ENCODE data around the gene CDH5.

Gene CDH5

DNA sequence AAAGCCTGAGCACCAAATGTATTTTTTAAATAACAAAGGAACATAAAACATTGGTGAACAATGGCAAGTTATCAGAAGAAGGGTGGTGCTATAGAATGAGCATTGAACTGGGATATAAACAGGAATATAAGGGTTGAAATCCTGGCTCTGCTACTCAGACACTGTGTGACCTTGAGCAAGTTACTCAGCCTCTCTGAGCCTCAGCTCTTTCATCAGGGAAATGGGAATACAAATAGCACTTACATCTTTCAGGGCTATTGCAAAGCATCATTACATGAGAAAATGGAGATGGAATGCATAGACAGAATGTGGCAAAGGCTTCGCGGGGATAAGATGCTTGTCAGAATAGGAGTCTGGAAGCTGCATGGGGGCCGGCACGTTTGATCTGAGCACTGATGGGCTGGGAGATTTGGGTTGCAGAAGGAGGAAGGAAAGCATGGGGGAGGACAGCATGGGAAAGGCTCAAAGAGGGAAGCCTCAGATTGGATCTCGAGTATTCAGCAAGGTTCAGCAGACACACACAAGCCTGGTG is 4.8 kb upstream of the CDH5 start:
- no peaks in the 10 kb centered on the region for H3K9me2 ChIP-seq (replicated peaks; ENCODE audit: insufficient read depth, low read length)
- H4K20me1 ChIP-seq (ENCODE audit: low read depth, low read length), result no peaks in the 10 kb centered on the region
- no peaks in the 10 kb centered on the region for H3K36me3 ChIP-seq (ENCODE audit: low read length)
- no peaks in the 10 kb centered on the region for H3K27me3 ChIP-seq (ENCODE audit: low read length)
- H3K79me2 ChIP-seq (ENCODE audit: insufficient read depth, low read length), result no peaks in the 10 kb centered on the region
- H3F3A ChIP-seq (ENCODE audit: insufficient read depth), result no peaks in the 10 kb centered on the region
- TF ChIP-seq, protein P1, sequence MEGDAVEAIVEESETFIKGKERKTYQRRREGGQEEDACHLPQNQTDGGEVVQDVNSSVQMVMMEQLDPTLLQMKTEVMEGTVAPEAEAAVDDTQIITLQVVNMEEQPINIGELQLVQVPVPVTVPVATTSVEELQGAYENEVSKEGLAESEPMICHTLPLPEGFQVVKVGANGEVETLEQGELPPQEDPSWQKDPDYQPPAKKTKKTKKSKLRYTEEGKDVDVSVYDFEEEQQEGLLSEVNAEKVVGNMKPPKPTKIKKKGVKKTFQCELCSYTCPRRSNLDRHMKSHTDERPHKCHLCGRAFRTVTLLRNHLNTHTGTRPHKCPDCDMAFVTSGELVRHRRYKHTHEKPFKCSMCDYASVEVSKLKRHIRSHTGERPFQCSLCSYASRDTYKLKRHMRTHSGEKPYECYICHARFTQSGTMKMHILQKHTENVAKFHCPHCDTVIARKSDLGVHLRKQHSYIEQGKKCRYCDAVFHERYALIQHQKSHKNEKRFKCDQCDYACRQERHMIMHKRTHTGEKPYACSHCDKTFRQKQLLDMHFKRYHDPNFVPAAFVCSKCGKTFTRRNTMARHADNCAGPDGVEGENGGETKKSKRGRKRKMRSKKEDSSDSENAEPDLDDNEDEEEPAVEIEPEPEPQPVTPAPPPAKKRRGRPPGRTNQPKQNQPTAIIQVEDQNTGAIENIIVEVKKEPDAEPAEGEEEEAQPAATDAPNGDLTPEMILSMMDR (IDR thresholded peaks at IDR 0.05; ENCODE audit: insufficient read depth, low read length, poor library complexity, severe bottlenecking), result no peak
- no peak for TF ChIP-seq EZH2phosphoT487 (conservative IDR thresholded peaks at IDR 0.05; ENCODE audit: low read length)
- H3K9ac ChIP-seq (ENCODE audit: low read length), result no peak overlapping the region
- no peak overlapping the region for H3K27ac ChIP-seq (ENCODE audit: low read depth, low read length)
- no peak overlapping the region for H3K4me3 ChIP-seq (ENCODE audit: insufficient read depth, low read length, poor library complexity, severe bottlenecking)
- H2AFZ ChIP-seq (ENCODE audit: low read depth, low read length, severe bottlenecking), result no peak overlapping the region
- H3K9me3 ChIP-seq (ENCODE audit: insufficient read depth, low read length), result no peaks in the 10 kb centered on the region
- H3K4me2 ChIP-seq (ENCODE audit: low read depth, low read length, poor library complexity, severe bottlenecking), result no peak overlapping the region

GRCh38 chr16:66363211-66363777 is 3.2 kb upstream of the CDH5 start:
- TF ChIP-seq, protein P1 (IDR thresholded peaks at IDR 0.05; ENCODE audit: insufficient read depth, low read length, poor library complexity, severe bottlenecking), result no peak
- TF ChIP-seq EZH2phosphoT487 (conservative IDR thresholded peaks at IDR 0.05; ENCODE audit: low read length), result no peak

GRCh38 chr16:66364117-66364958 is 2.2 kb upstream of the CDH5 start:
- no peak overlapping the region for H3K27ac ChIP-seq (ENCODE audit: low read depth, low read length)
- no peaks in the 10 kb centered on the region for H3K79me2 ChIP-seq (ENCODE audit: insufficient read depth, low read length)
- no peak overlapping the region for H2AFZ ChIP-seq (ENCODE audit: low read depth, low read length, severe bottlenecking)
- no peaks in the 10 kb centered on the region for H4K20me1 ChIP-seq (ENCODE audit: low read depth, low read length)
- H3K9me2 ChIP-seq (replicated peaks; ENCODE audit: insufficient read depth, low read length), result no peaks in the 10 kb centered on the region
- H3K4me3 ChIP-seq (ENCODE audit: insufficient read depth, low read length, poor library complexity, severe bottlenecking), result no peak overlapping the region
- TF ChIP-seq EZH2phosphoT487 (conservative IDR thresholded peaks at IDR 0.05; ENCODE audit: low read length), result no peak
- TF ChIP-seq, protein P1 (IDR thresholded peaks at IDR 0.05; ENCODE audit: insufficient read depth, low read length, poor library complexity, severe bottlenecking), result no peak
- no peaks in the 10 kb centered on the region for H3K9me3 ChIP-seq (ENCODE audit: insufficient read depth, low read length)
- H3F3A ChIP-seq (ENCODE audit: insufficient read depth), result no peaks in the 10 kb centered on the region
- no peaks in the 10 kb centered on the region for H3K27me3 ChIP-seq (ENCODE audit: low read length)
- no peak overlapping the region for H3K9ac ChIP-seq (ENCODE audit: low read length)
- H3K4me2 ChIP-seq (ENCODE audit: low read depth, low read length, poor library complexity, severe bottlenecking), result no peak overlapping the region
- H3K36me3 ChIP-seq (ENCODE audit: low read length), result no peaks in the 10 kb centered on the region

More at GRCh38 chr16:66363211-66363777, 3.2 kb upstream of the CDH5 start:
- no peak overlapping the region for H3K27ac ChIP-seq (ENCODE audit: low read depth, low read length)
- no peaks in the 10 kb centered on the region for H3K9me3 ChIP-seq (ENCODE audit: insufficient read depth, low read length)
- H3K9me2 ChIP-seq (replicated peaks; ENCODE audit: insufficient read depth, low read length), result no peaks in the 10 kb centered on the region
- no peaks in the 10 kb centered on the region for H3K27me3 ChIP-seq (ENCODE audit: low read length)
- no peak overlapping the region for H3K9ac ChIP-seq (ENCODE audit: low read length)
- no peaks in the 10 kb centered on the region for H4K20me1 ChIP-seq (ENCODE audit: low read depth, low read length)
- H3K36me3 ChIP-seq (ENCODE audit: low read length), result no peaks in the 10 kb centered on the region
- no peaks in the 10 kb centered on the region for H3K79me2 ChIP-seq (ENCODE audit: insufficient read depth, low read length)
- H2AFZ ChIP-seq (ENCODE audit: low read depth, low read length, severe bottlenecking), result no peak overlapping the region
- no peaks in the 10 kb centered on the region for H3F3A ChIP-seq (ENCODE audit: insufficient read depth)
- H3K4me2 ChIP-seq (ENCODE audit: low read depth, low read length, poor library complexity, severe bottlenecking), result no peak overlapping the region
- H3K4me3 ChIP-seq (ENCODE audit: insufficient read depth, low read length, poor library complexity, severe bottlenecking), result no peak overlapping the region

Data from SU-DHL-6 (cell line).